Rectal smooth muscle tissue (tissue), 1 donor: ENCODE data around the gene APOBEC4.
"Not testable (repeated sequence)": the region's sequence is repeated elsewhere in the genome, so short reads cannot be mapped to it uniquely, and the experiment has no call there.

ENCODE experiments used
- H3K27ac ChIP-seq: one replicate; pipeline ENCODE4 v1.7.0; 2013; ENCODE audit warnings: low read depth, low read length, inconsistent platforms
- H3K27me3 ChIP-seq: one replicate; pipeline ENCODE4 v1.7.0; 2013; ENCODE audit warnings: low read length; ENCODE audit not compliant: control insufficient read depth, insufficient read depth
- H3K36me3 ChIP-seq: one replicate; pipeline ENCODE4 v1.7.0; 2013; ENCODE audit warnings: low read length; ENCODE audit not compliant: control insufficient read depth, insufficient read depth
- H3K4me1 ChIP-seq: one replicate; pipeline ENCODE4 v1.7.0; 2013; ENCODE audit warnings: low read length; ENCODE audit not compliant: control insufficient read depth, insufficient read depth
- H3K4me3 ChIP-seq: one replicate; pipeline ENCODE4 v1.7.0; 2013; ENCODE audit warnings: low read length
- H3K9ac ChIP-seq: one replicate; pipeline ENCODE4 v1.7.0; 2013; ENCODE audit warnings: low read length

APOBEC4 gene

GRCh38 chr1:183636783-183637182, 16.3 kb downstream of the APOBEC4 start:
- H3K27me3 ChIP-seq = no peaks in the 10 kb centered on the region
- H3K9ac ChIP-seq = no peak overlapping the region
- no peak overlapping the region for H3K27ac ChIP-seq
- peaks cover 6% of the 10 kb centered on the region for H3K4me1 ChIP-seq
- H3K4me3 ChIP-seq = no peak overlapping the region
- H3K36me3 ChIP-seq = no peaks in the 10 kb centered on the region

GRCh38 chr1:183636334-183636682, 16.8 kb downstream of the APOBEC4 start:
- H3K27me3 ChIP-seq = no peaks in the 10 kb centered on the region
- H3K36me3 ChIP-seq = no peaks in the 10 kb centered on the region
- H3K27ac ChIP-seq = no peak overlapping the region
- peak overlapping the region; percentile 78 for H3K4me3 ChIP-seq
- no peak overlapping the region for H3K9ac ChIP-seq
- peaks cover 8% of the 10 kb centered on the region for H3K4me1 ChIP-seq

- Histone ChIP-seq H3K27me3 (no peaks in the 10 kb centered on the region), H3K4me1 (peaks cover 11% of the 10 kb centered on the region), H3K36me3 (peaks cover under 1% of the 10 kb centered on the region), H3K27ac (peak within 1 kb of the TSS; percentile 97), H3K4me3 (peak within 1 kb of the TSS; percentile 92), H3K9ac (peak within 1 kb of the TSS; percentile 76)
Measured at GRCh38 chr1:183635606-183636333, 17.3 kb downstream of the APOBEC4 start, which contains the start of gene ARPC5. ARPC5 (minus strand) TSS chr1:183635783; CDS start chr1:183635659, 124 bp downstream.

GRCh38 chr1:183635099-183635605, 18.0 kb downstream of the APOBEC4 start:
- H3K36me3 ChIP-seq = peaks cover 6% of the 10 kb centered on the region
- H3K27me3 ChIP-seq = no peaks in the 10 kb centered on the region
- H3K9ac ChIP-seq = peak overlapping the region; percentile 76
- peak overlapping the region; percentile 97 for H3K27ac ChIP-seq
- peaks cover 17% of the 10 kb centered on the region for H3K4me1 ChIP-seq
- peak overlapping the region; percentile 92 for H3K4me3 ChIP-seq

- Histone ChIP-seq H3K27ac (peak overlapping the region; percentile 97), H3K36me3 (peaks cover 6% of the 10 kb centered on the region), H3K4me3 (peak overlapping the region; percentile 92), H3K4me1 (peaks cover 17% of the 10 kb centered on the region), H3K9ac (peak overlapping the region; percentile 76), H3K27me3 (no peaks in the 10 kb centered on the region)
Measured at GRCh38 chr1:183634429-183635065, 18.6 kb downstream of the APOBEC4 start.

GRCh38 chr1:183633676-183634343, 19.3 kb downstream of the APOBEC4 start:
- Histone ChIP-seq H3K9ac (peak overlapping the region; percentile 40), H3K4me1 (peaks cover 17% of the 10 kb centered on the region), H3K27me3 (no peaks in the 10 kb centered on the region), H3K36me3 (peaks cover 6% of the 10 kb centered on the region), H3K27ac (peak overlapping the region; percentile 97), H3K4me3 (peak overlapping the region; percentile 92)

- H3K36me3 ChIP-seq = peaks cover 10% of the 10 kb centered on the region
- H3K27ac ChIP-seq = peak overlapping the region; percentile 97
- H3K27me3 ChIP-seq = no peaks in the 10 kb centered on the region
- peak overlapping the region; percentile 47 for H3K4me3 ChIP-seq
- H3K4me1 ChIP-seq = peaks cover 17% of the 10 kb centered on the region
- H3K9ac ChIP-seq = peak overlapping the region; percentile 39
Measured at GRCh38 chr1:183632964-183633363, 20.2 kb downstream of the APOBEC4 start.

GRCh38 chr1:183632114-183632513, 21.0 kb downstream of the APOBEC4 start:
- no peaks in the 10 kb centered on the region for H3K27me3 ChIP-seq
- H3K36me3 ChIP-seq = peaks cover 10% of the 10 kb centered on the region
- no peak overlapping the region for H3K9ac ChIP-seq
- peaks cover 17% of the 10 kb centered on the region for H3K4me1 ChIP-seq
- H3K4me3 ChIP-seq = peak overlapping the region; percentile 47
- peak overlapping the region; percentile 97 for H3K27ac ChIP-seq

GRCh38 chr1:183630748-183631147, 22.4 kb downstream of the APOBEC4 start:
- Histone ChIP-seq H3K27me3 (no peaks in the 10 kb centered on the region), H3K4me3 (peak overlapping the region; percentile 37), H3K4me1 (peaks cover 22% of the 10 kb centered on the region), H3K9ac (no peak overlapping the region), H3K27ac (peak overlapping the region; percentile 24), H3K36me3 (peaks cover 10% of the 10 kb centered on the region)

- Histone ChIP-seq H3K4me1 (peaks cover 22% of the 10 kb centered on the region), H3K4me3 (no peak overlapping the region), H3K9ac (no peak overlapping the region), H3K36me3 (peaks cover 10% of the 10 kb centered on the region), H3K27ac (no peak overlapping the region), H3K27me3 (no peaks in the 10 kb centered on the region)
Measured at GRCh38 chr1:183628537-183628936, 24.6 kb downstream of the APOBEC4 start.

- not testable (repeated sequence) for H3K9ac ChIP-seq, H3K27me3 ChIP-seq, H3K27ac ChIP-seq, H3K4me3 ChIP-seq
- Histone ChIP-seq H3K36me3 (peaks cover 10% of the 10 kb centered on the region), H3K4me1 (peaks cover 13% of the 10 kb centered on the region)
Measured at GRCh38 chr1:183626236-183626635, 26.9 kb downstream of the APOBEC4 start.
